ENCODE data around the gene LGI4.
A peak's percentile ranks its signal among the peaks of the same experiment; 100 is the strongest.

LGI4 gene

DNA sequence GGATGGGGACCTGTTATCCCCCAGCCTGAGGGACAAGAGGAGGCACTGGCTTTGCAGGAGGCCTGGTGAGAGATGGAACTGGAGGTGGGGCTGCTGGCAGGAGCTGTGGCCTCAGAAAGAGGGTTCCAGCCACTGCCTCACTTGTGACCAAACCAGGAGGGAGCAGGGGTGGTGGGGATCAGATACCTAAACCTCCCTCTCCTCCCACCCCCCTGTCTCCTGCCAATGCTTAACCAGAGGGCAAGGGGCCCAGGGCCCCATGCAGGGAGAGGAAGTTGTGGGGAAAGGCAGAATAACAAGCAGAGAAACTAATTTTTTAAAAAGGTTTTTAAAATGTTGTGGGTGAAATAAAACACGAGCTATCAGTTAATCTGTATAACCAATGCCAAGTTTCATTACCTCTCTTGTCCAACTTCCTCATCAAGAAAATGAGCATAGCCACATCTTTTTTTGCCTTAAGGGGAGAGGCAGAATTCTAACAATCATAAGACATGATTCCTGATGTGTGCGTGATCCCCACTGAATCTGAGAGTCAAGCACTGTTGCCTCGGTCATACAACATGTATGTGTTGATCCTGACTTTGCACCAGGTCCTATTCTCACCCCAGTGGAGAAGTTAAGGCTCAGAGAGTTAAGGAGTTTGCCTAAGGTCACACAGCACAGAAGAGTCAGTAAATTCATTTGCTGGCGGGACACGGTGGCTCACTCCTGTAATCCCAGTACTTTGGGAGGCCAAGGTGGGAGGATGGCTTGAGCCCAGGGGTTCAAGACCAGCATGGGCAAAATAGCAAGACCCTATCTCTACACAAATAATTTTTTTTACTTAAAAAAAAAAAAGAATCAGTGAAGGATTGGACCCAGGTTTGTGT lies 32.6 kb upstream of the LGI4 start:
- Histone ChIP-seq H2BK120ac (ENCODE audit: low read depth, low read length) (no peak overlapping the region), H4K91ac (ENCODE audit: low read length) (no peak overlapping the region), H3K4me2 (ENCODE audit: low read length, poor library complexity, severe bottlenecking) (no peak overlapping the region), H3K27ac (ENCODE audit: low read length, poor library complexity, severe bottlenecking) (peak overlapping the region; percentile 51), H2BK15ac (ENCODE audit: low read depth, poor library complexity, severe bottlenecking) (no peak overlapping the region), H3K27me3 (ENCODE audit: control insufficient read depth in 1 of 2, insufficient read depth in 1 of 2, low read length in 2 of 2) (no peaks in the 10 kb centered on the region), H2AK5ac (ENCODE audit: low read length, severe bottlenecking) (peak overlapping the region; percentile 2), H2BK12ac (ENCODE audit: low read length in 2 of 2) (no peak overlapping the region), H3K9me3 (ENCODE audit: control insufficient read depth, low read length) (peaks cover 44% of the 10 kb centered on the region), H4K8ac (ENCODE audit: low read length) (no peak overlapping the region), H3K4ac (ENCODE audit: low read depth in 1 of 2, low read length in 2 of 2) (no peak overlapping the region), H3K23ac (ENCODE audit: low read length in 2 of 2) (no peak overlapping the region), H3K4me1 (ENCODE audit: control insufficient read depth, insufficient read depth, low read depth, low read length) (peaks cover 19% of the 10 kb centered on the region), H2BK5ac (ENCODE audit: low read depth, low read length, poor library complexity, severe bottlenecking) (no peak overlapping the region), H2AFZ (ENCODE audit: low read depth, low read length) (no peak overlapping the region), H3K14ac (ENCODE audit: low read length in 2 of 2) (no peak overlapping the region), H3K36me3 (ENCODE audit: control insufficient read depth in 1 of 2, insufficient read depth in 2 of 2, low read depth in 1 of 2, low read length in 2 of 2) (peaks cover 31 to 83% of the 10 kb centered on the region in 2 experiments), H3K79me1 (replicated peaks; ENCODE audit: low read length, poor library complexity, severe bottlenecking) (peaks cover 2% of the 10 kb centered on the region), H3K4me3 (ENCODE audit: insufficient read depth in 1 of 2, low read depth in 1 of 2, low read length in 2 of 2) (no peak overlapping the region), H3K18ac (ENCODE audit: low read depth in 1 of 2, low read length in 2 of 2) (no peak overlapping the region), H3K9ac (ENCODE audit: low read length) (no peak overlapping the region)
- DNase-seq: no peak
- WGBS: 89% methylated on average over 3 of the region's 5 CpGs

DNA sequence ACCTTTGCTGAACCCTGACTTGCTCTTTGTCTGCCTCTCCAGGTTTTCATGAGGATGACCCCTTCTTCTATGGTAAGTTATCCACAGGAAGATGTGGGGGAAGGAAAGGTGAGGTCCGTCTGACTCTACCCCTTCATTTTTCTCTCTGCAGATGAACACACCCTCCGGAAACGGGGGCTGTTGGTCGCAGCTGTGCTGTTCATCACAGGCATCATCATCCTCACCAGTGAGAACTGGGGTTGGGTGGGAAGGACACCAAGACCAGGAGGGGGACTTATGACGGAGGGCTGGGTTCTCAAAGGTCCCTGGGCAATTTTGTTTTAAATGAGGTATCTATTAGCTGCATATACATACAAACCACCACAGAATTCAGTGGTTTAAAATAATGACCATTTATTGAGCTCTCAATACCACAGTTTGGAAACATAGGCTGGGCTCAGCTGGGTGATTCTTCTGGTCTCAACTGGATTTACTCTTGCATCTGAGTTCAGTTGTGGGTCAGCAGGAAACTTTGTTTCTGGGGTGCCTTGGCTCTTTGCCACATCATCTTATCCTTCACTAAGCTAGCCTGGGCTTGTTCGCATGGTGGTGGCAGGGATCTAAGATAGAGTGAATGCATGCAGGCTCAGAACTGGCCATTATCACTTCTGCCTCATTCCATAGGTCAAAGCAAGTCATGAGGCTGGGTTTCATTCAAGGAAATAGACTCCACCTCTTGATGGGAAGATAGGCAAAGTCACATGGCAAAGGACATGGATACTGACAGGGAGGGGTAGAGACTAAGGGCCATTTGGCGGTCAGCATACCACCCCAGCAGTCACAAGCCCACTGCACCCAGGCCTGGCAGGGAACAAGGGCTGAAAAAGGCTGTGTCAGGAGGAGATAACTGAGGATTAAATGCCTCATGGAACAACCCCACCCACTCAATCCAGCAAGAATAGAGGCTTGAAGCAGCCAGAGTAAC lies 31.5 kb upstream of the LGI4 start:
- Histone ChIP-seq H3K14ac (ENCODE audit: low read length in 2 of 2) (no peak overlapping the region), H3K18ac (ENCODE audit: low read depth in 1 of 2, low read length in 2 of 2) (no peak overlapping the region), H3K9me3 (ENCODE audit: control insufficient read depth, low read length) (peaks cover 54% of the 10 kb centered on the region), H3K4me2 (ENCODE audit: low read length, poor library complexity, severe bottlenecking) (no peak overlapping the region), H4K8ac (ENCODE audit: low read length) (no peak overlapping the region), H3K79me1 (replicated peaks; ENCODE audit: low read length, poor library complexity, severe bottlenecking) (peaks cover 2% of the 10 kb centered on the region), H2BK5ac (ENCODE audit: low read depth, low read length, poor library complexity, severe bottlenecking) (no peak overlapping the region), H2BK120ac (ENCODE audit: low read depth, low read length) (no peak overlapping the region), H2AFZ (ENCODE audit: low read depth, low read length) (no peak overlapping the region), H3K4me3 (ENCODE audit: insufficient read depth in 1 of 2, low read depth in 1 of 2, low read length in 2 of 2) (no peak overlapping the region), H2BK15ac (ENCODE audit: low read depth, poor library complexity, severe bottlenecking) (no peak overlapping the region), H3K9ac (ENCODE audit: low read length) (no peak overlapping the region), H3K23ac (ENCODE audit: low read length in 2 of 2) (no peak overlapping the region), H3K4ac (ENCODE audit: low read depth in 1 of 2, low read length in 2 of 2) (no peak overlapping the region), H4K91ac (ENCODE audit: low read length) (no peak overlapping the region), H3K36me3 (ENCODE audit: control insufficient read depth in 1 of 2, insufficient read depth in 2 of 2, low read depth in 1 of 2, low read length in 2 of 2) (peaks cover 34 to 88% of the 10 kb centered on the region in 2 experiments), H3K4me1 (ENCODE audit: control insufficient read depth, insufficient read depth, low read depth, low read length) (peaks cover 19% of the 10 kb centered on the region), H3K27me3 (ENCODE audit: control insufficient read depth in 1 of 2, insufficient read depth in 1 of 2, low read length in 2 of 2) (no peaks in the 10 kb centered on the region), H2BK12ac (ENCODE audit: low read length in 2 of 2) (no peak overlapping the region), H3K27ac (ENCODE audit: low read length, poor library complexity, severe bottlenecking) (peak overlapping the region; percentile 51), H2AK5ac (ENCODE audit: low read length, severe bottlenecking) (peak overlapping the region; percentile 11)
- 100% methylated on average over 1 of the region's 7 CpGs for WGBS
- DNase-seq: no peak

DNA sequence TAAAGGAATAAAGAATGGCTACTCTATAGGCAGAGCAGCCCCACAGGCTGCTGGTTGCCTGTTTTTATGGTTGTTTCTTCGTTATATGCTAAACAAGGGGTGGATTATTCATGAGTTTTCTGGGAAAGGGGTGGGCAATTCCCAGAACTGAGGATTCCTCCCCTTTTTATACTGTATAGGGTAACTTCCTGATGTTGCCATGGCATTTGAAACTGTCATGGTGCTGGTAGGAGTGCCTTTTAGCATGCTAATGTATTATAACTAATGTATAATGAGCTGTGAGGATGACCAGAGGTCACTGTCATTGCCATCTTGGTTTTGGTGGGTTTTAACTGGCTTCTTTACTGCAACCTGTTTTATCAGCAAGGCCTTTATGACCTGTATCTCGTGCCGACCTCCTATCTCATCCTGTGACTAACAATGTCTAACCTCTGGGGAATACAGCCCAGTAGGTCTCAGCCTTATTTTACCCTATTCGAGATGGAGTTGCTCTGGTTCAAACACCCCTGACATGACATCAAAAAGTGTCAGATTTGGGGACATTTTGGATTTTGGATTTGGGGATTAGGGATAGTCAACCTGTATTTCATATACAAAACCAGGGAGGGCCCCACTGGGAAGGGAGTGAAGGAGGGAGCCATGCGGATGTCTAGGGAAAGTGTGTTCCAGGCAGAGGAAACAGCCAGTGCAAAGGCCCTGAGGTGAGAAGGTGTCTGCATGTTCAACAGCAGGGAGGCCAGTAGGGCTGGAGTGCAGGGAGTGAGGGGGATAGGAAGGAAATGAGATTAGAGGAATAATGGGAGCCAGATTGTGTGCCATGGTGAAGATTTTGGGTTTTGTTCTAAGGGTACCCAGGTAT lies 30.6 kb upstream of the LGI4 start:
- Histone ChIP-seq H3K79me1 (replicated peaks; ENCODE audit: low read length, poor library complexity, severe bottlenecking) (peaks cover 2% of the 10 kb centered on the region), H3K27ac (ENCODE audit: low read length, poor library complexity, severe bottlenecking) (no peak overlapping the region), H4K8ac (ENCODE audit: low read length) (no peak overlapping the region), H3K4me1 (ENCODE audit: control insufficient read depth, insufficient read depth, low read depth, low read length) (peaks cover 19% of the 10 kb centered on the region), H2BK120ac (ENCODE audit: low read depth, low read length) (no peak overlapping the region), H3K9me3 (ENCODE audit: control insufficient read depth, low read length) (peaks cover 58% of the 10 kb centered on the region), H2BK15ac (ENCODE audit: low read depth, poor library complexity, severe bottlenecking) (no peak overlapping the region), H3K4me3 (ENCODE audit: insufficient read depth in 1 of 2, low read depth in 1 of 2, low read length in 2 of 2) (no peak overlapping the region), H3K4me2 (ENCODE audit: low read length, poor library complexity, severe bottlenecking) (no peak overlapping the region), H3K18ac (ENCODE audit: low read depth in 1 of 2, low read length in 2 of 2) (no peak overlapping the region), H3K14ac (ENCODE audit: low read length in 2 of 2) (no peak overlapping the region), H3K27me3 (ENCODE audit: control insufficient read depth in 1 of 2, insufficient read depth in 1 of 2, low read length in 2 of 2) (no peaks in the 10 kb centered on the region), H2BK12ac (ENCODE audit: low read length in 2 of 2) (no peak overlapping the region), H4K91ac (ENCODE audit: low read length) (no peak overlapping the region), H3K4ac (ENCODE audit: low read depth in 1 of 2, low read length in 2 of 2) (no peak overlapping the region), H3K36me3 (ENCODE audit: control insufficient read depth in 1 of 2, insufficient read depth in 2 of 2, low read depth in 1 of 2, low read length in 2 of 2) (peaks cover 33 to 91% of the 10 kb centered on the region in 2 experiments), H2AK5ac (ENCODE audit: low read length, severe bottlenecking) (peak overlapping the region; percentile 50), H3K23ac (ENCODE audit: low read length in 2 of 2) (no peak overlapping the region), H2AFZ (ENCODE audit: low read depth, low read length) (no peak overlapping the region), H2BK5ac (ENCODE audit: low read depth, low read length, poor library complexity, severe bottlenecking) (peak overlapping the region; percentile 5), H3K9ac (ENCODE audit: low read length) (no peak overlapping the region)
- whole genome bisulfite sequencing: 76% methylated on average over 5 of the region's 5 CpGs
- no peak for DNase-seq
